ENCODE measurements around the gene TECPR1.

TECPR1 gene

DNA sequence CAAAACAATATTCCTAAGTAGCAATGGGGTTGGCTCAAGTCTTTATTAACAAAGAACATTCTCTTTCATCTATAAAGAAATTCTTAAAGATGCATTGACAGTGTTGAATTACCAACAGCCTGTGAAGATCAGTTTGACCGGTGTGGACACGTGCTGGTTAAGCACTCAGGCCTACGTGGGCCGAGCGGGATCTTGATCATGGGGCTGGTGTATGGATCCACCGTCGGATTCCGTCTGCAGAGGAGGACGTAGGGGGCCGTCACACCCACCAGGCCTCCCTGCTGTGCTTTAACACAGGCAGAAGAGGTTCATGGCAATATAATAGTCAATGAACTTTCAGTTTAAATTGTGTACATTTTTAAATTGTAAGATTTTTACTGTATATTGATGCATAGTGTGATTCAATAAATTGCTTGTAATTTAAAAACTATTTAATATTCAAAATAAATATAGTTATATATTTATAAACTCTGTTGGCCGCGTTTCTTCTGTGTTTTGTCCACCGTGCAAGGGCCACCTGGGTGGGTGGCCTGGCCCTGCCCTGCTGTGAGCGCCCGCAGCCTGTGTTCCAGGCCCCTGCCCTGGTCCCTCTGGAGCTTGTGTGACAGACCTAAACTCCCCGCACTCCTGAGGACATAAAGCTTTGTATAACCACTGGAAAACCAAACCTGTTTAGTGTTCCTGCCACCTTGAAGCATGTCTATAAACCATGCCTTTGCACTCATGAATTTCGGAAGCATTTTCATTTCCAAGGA, 42.7 kb downstream of the TECPR1 start:
- no peak for DNase-seq

DNA sequence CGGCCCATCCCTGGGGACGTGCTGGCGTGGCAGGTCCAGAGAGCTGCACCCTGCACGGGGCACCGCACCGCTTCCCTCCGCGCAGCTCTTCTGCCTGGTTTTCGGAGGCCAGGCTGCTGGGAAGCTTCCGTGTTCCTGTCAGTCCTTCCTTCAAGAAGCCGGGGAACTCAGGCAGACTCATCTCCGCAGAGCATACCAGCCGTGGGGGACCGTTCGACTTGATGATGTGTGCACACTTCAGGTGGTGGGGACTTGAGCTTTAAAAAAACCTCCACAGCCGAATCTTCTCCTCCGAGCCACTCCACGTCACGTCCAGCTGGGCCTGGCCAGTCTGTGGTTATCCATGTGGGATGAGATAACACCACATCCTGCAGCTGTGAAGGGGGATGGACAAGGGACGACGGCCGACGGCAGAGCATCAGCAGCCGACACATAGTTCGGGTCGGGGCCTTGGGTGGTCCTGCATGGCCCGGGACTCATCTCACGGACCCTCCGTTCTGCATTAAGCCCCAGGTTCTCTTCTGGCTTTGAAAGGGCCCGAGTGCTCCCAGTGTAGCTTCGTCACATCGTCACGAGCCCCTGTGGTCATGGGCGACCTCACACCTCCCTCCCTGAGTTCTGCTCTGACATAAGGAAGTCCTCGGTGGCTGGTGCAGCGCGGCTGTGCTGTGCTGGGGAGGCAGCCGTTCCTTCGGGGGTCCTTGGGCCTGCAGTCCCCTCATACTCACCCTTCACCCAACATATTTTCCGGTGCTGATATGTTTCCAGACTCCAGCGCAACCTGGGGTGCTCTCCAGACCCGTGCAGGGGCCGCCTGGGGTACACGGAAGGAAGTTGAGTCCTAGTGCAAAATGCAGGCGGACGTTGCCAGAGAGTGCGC, 45.3 kb downstream of the TECPR1 start:
- DNase-seq, result no peak

DNA sequence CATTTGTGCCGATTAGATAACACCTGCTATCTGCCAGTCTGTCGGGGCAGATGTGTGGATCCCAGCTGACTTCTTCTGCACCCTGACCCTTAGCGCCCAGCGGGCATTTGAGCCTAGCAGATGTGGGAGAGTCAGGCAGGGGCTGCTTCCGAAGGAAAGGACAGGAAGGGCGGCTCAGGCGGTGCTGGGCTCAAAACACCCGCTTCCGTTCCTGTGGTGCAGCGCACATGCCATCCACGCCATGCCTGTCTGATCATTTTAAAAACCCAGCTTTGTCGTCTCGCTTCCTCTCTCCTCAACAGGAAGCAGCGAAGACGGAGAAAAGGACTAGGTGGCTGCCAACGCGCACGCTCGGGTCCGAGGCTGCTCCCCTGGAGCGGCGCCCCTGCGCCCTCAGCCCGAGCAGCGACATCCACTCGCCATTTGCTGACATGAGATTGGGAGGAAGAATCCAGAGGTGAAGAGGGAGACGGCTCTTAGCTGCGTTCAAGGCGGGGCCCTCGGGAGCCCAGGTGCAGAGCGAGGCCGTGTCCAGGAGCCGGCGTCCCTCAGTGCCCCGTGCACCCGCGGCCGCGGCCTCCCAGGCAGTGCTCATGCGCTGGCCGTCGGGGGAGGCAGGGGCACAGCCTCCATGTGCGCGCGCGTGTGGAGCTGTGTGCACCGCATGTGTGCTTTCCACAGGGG, 46.7 kb downstream of the TECPR1 start:
- no peak for DNase-seq

DNA sequence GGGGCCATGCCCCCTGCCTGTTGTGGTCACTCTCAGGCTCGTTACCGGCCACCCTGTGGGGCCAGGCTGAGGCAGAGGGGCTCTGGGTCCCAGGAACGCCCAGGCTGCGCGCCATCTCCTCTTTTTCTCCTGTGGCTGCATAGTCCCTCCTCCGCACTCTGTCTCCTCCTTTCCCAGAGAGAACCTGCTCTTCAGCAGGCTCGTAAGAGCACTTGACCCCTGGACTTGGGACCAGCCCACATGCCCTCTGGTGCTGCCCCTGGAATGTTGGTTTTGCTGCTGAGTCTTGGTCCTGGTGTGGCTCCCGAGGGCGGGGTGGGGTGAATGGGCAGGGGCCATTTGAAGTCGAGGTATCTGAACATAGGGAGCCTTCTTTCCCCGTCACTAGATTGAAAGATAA, 47.4 kb downstream of the TECPR1 start:
- DNase-seq, result no peak

DNA sequence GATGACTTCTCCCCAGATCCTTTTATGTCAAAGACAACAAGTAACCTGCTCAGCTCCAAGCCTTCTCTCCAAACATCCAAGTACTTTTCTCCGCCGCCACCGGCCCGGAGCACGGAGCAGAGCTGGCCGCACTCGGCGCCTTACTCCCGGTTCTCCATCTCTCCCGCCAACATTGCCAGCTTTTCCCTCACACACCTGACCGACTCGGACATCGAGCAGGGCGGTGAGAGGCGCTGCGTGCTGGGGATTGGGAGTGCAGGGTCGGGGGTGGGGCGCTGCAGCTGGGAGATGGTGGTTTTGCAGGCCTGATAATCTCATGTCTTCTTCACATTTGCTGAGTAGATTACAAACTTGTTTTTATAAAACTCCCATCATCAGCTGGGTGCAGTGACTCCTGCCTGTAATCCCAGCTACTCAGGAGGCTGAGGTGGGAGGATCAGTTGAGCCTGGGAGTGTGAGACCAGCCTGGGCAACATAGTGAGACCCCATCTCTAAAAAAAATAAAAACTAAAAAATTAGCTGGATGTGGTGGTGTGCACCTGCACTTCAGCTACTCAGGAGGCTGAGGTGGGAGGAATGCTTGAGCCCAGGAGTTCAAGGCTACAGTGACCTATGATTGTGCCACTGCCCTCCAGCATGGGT, 47.9 kb downstream of the TECPR1 start:
- no peak for DNase-seq

DNA sequence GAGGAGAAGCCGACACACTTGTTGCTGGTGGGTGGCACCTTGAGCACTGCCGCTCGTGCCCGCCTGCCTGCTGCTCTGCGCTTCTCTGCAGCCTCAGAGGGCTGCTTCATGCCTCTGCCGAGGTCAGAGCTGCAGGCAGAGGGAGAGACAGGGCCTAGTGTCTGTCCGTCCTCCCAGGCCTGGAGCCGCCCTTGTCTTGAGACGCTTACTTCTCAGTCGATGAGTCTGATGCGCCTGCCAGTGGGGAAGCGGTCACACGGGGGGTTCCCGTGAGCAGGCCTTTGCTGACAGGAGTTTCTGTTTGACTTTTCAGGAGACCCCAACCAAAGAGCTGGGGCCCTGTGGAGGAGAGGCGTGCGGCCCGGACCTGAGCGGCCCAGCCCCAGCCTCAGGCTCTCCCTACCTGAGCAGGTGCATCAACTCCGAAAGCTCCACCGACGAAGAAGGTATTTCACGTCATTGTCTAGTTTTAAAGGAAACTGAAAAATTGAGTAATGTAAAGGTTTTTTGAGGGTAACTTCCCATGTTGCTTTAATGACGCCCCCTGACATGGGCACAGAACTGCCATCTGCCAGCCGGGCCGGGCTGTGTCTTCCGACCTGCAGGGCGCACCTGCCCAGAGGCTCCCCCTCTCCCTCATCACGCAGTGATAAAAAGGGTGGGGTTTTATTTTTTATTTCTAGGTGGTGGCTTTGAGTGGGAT, 48.6 kb downstream of the TECPR1 start:
- peak; percentile 9 for DNase-seq

DNA sequence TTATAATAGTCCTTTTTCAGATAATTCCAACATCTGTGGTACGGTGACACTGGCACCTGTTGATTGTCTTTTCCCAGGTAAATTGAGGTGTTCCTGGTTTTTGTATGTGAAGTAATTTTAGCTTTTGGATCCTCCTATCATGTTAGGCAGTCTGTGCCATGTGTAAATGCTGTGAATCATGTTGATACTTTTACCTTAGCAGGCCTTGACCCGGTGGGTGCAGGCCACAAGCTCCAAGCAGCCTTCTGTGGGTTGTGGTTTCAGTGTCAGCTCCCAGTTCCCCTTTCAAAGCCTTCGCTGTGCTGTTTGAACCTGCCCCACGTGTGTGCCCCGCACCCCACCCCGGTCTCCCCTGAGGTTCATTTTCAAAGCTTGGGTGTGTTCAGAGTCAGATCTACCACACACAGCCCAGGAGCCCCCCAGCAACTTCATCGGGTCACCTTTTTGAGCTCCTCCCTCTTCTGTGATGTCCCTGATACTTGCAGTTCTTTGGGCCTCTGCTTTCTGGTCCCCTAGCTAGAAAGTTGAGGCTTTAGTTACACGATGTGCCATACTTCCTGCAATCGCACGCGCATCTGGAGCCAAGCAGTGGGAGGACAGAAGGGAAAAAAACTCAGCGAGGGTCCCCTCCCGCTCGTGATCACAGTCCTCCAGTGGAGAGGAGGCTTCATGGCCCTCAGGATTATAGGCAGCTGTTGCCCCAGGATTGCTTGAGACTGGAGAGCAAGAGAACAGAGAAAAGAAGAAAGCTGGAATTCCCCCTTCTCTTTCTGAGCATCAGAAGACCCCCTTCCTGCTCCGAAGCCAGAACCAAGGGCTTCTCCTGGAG, 49.5 kb downstream of the TECPR1 start:
- peak; percentile 97 for DNase-seq

DNA sequence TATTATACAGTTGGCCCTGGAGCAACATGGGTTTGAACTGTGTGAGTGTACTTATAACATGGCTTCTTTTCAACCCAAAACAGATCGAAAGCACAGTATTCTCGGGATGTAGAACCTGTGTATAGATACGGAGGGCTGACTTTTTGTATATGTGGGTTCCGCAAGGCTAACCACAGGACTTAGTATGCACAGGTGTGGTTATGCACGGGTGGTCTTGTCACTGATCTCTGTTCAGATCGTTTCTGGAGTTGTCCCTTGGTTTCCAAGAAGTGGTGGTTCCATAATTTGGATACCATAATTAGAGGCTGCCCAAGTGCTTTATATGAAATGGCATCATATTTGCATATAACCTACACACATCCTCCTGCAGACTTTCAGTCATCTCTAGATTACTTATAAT, 51.7 kb downstream of the TECPR1 start:
- no peak for DNase-seq

DNA sequence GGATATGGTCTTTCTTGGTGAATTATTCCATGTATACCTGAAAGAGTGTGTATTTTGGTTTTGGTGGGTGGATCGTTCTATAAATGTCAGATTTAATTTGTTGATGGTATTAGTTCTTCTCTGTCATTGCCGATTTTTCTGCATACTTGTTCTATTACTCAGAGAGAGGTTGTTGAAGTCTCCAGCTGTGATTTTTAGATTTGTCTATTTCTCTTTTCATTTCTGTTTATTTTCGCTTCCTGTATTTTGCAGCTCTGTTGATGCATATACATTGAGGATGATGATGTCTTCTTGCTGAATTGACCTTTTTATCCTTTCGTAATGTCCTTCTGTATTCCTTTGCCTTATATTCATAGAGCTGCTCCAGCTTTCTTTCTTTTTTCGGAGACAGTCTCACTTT, 52.9 kb downstream of the TECPR1 start:
- DNase-seq, result no peak

DNA sequence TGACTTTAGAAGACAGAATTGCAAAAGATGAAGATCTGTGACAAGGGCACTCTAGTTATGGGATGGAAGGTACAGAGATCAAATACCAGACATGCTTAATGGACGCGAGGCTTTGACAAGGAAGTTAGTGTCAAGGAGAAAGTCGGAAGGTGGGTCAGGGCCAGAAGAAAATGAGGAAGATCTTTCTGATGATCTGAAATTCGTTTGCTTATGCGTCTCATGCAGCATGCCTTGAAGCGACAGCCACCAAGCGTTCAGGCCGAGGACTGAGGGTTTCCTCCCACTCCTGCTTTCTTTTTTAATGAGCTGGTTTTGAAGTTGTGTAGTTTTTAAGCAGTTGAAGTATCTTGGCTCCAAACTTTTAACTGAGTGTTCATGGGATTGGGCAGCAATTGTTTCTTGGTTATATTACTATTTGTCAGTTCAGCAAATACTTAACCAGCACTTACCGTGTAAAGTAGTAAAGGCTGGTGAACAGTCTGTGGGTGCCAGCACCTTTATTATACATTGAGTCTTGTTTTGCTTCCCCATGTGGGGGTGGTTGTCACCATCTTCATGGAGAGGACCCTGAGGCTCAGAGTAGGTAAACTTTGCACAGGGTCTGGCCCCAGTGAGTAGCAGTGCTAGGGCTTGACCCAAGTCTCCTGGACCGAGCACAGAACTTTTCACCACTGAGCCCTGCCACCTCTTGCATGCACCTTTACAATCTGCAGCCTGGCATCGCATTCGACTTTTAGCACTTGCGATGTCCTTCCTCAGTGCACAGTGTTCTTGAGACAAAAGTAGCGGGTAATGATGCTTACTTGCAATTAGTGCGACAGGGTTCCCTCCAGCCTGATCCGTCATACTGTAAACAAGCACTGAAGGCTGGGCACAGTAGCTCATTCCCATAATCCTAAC, 55.1 kb downstream of the TECPR1 start:
- DNase-seq, result no peak

DNA sequence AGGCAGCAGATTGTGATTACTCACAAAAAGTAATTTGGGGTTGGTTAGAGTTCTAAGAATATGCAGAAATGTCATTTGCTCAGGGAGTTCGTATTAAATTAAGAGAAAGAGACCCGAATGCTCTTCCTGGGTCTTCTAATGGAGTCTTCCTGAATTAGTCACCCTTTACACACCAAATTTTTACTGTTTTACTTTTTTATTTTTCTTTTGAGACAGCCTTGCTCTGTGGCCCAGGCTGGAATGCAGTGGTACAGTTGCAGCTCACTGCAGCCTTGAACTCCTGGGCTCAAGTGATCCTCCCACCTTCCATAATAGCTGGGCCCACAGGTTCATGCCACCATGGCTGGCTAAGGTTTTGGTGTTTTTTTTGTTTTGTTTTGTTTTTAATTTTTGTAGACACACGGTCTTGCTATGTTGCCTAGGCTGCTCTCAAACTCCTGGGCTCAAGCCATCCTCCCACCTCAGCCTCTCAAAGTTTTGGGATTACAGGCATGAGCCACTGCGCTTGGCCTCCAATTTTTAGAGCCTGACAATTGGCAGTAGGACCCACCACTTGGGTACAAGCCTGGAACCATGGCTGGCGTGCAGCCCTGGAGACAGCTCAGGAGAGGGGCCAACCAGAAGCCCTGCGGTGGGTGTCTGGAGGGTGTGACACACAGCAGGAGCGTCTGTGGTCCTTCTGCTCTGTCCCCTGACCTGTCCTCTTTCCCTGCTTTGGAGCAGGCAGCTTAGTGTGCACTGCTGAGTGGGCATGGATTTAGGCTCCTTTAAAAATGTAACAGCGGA, 57.2 kb downstream of the TECPR1 start:
- DNase-seq, result no peak

DNA sequence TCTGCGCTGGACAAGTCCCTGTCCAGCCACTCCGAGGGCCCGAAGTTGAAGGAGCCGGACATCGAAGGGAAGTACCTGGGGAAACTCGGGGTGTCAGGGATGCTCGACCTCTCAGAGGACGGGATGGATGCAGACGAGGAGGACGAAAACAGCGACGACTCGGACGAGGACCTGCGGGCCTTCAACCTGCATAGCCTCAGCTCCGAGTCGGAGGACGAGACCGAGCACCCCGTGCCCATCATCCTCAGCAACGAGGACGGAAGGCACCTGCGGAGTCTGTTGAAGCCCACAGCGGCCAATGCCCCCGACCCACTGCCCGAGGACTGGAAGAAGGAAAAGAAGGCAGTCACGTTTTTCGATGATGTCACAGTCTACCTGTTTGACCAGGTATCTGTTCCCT, 57.8 kb downstream of the TECPR1 start:
- no peak for DNase-seq

DNA sequence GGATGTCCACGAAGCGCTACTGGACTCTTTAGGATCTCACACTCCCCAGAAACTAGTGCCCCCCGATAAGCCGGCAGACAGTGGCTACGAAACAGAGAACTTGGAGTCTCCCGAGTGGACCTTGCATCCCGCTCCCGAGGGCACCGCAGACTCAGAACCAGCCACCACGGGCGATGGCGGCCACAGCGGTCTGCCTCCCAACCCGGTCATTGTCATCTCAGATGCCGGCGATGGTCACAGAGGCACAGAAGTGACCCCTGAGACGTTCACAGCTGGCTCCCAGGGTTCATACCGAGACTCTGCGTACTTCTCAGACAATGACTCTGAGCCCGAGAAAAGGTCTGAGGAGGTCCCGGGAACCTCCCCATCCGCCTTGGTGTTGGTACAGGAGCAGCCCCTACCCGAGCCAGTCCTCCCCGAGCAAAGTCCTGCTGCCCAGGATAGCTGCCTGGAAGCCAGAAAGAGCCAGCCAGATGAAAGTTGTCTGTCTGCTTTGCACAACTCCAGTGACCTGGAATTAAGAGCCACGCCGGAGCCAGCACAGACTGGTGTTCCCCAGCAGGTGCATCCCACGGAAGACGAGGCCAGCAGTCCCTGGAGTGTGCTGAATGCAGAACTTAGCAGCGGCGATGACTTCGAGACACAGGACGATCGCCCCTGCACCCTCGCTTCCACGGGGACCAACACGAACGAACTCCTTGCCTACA, 58.4 kb downstream of the TECPR1 start:
- DNase-seq, result no peak

DNA sequence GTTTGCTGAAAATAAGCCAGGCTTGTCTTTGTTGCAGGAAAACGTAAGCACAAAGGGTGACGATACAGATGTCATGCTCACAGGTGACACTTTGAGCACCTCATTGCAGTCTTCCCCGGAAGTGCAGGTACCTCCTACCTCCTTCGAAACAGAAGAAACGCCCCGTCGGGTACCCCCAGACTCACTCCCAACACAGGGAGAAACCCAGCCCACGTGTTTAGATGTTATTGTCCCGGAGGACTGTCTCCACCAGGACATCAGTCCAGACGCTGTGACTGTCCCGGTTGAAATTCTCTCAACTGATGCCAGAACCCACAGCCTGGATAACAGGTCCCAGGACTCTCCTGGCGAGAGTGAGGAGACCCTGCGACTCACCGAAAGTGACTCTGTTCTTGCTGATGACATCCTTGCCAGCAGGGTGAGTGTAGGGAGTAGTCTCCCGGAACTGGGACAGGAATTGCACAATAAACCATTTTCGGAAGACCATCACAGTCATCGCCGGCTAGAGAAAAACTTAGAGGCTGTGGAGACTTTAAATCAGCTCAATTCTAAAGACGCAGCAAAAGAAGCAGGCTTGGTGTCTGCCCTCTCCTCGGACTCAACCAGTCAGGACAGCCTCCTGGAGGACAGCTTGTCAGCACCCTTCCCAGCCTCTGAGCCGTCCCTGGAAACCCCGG, 59.1 kb downstream of the TECPR1 start:
- no peak for DNase-seq

DNA sequence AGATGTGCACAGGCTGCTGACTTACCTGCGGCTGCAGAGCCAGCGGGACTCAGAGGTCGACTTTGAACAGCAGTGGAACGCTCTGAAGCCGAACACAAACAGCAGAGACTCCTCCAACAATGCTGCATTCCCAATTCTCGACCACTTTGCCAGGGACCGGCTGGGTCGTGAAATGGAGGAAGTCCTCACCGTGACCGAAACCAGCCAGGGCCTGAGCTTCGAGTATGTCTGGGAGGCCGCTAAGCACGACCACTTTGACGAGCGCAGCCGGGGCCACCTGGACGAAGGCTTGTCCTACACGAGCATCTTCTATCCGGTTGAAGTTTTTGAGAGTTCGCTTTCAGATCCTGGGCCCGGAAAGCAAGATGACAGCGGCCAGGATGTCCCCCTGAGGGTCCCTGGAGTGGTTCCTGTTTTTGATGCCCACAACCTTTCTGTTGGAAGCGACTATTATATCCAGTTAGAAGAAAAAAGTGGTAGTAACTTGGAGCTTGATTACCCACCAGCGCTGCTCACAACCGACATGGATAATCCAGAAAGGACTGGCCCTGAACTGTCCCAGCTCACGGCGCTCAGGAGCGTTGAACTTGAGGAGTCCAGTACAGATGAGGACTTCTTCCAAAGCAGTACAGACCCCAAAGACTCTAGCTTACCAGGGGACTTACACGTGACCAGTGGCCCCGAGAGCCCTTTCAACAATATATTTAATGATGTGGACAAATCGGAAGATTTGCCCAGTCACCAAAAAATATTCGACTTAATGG, 60.2 kb downstream of the TECPR1 start:
- no peak for DNase-seq

DNA sequence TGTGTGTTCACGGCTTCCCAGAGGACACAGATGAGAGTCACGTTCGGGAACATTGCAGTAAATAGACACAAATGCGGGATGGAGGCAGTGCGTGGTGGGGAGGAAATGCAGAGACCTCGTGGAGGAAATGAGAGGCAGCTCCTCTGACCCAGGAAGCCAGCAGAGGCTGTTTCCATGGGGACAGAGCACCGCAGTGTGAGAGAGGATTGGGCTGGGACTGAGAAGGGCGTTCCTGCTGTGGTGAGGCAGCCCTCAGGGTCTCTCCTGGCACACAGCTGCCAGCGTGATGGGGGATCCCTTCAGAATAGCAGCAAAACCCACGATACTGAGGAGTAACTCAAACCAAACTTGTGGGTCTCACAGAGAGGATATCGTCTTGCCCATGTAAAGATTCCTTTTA, 62.5 kb downstream of the TECPR1 start:
- no peak for DNase-seq

DNA sequence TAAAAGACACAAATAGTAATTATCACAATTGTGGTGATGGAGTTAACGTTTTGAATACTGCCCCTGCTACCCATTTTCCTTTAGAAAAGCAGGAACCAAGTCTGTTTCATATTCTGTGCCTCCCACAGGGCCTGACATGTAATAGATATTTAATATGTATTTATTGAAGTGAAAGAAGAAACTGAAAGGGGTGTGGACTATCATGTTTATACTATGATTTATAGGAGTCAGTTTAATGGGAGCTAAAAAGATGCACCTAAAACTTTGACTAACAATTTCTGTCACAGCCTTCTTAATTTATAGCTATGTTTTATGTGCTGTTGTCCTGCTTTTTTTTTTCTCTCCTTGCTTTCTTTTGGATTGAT, 64.9 kb downstream of the TECPR1 start:
- no peak for DNase-seq
